Stimulated activated CD8-positive, alpha-beta memory T cell treated with anti-CD3 and anti-CD28 coated beads, Interleukin-15, amount 100 ng/mL, for 4 hours (primary cell): Measurements from ENCODE around the gene BUB3.
"Not testable (repeated sequence)": the region's sequence is repeated elsewhere in the genome, so short reads cannot be mapped to it uniquely, and the experiment has no call there.

Experiments used
- DNase-seq, 2 donors: peaks; one replicate each; pipeline ENCODE4 v3.0.0-alpha.2; 2020; ENCODE audit warnings: low read depth in 2 of 2

Gene BUB3

GRCh38 chr10:123154711-123155505 lies 706 bp downstream of the BUB3 start:
- no peak for DNase-seq

- DNase-seq = no peak
These were observed 1.9 kb downstream of the BUB3 start for GRCh38 chr10:123156078-123156477.

DNA sequence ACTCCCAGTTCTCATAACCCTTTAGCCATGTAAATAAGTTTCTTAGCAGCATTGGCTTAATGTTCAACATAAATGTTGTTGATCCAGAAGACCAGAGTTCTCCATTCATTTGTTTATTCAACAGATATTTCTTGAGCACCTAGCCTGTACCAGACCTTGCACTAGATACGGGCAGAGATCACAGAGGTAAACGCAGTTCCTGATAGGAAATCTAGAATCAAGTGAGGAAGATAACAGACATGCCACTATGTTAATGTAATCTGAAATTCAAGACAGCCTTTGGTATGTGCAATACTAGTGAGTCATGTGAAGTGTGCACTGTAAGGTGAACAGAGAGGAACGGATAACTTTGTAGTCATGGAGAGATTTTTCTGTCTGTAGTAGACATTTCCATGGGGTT lies 3.0 kb downstream of the BUB3 start:
- DNase-seq = no peak

DNA sequence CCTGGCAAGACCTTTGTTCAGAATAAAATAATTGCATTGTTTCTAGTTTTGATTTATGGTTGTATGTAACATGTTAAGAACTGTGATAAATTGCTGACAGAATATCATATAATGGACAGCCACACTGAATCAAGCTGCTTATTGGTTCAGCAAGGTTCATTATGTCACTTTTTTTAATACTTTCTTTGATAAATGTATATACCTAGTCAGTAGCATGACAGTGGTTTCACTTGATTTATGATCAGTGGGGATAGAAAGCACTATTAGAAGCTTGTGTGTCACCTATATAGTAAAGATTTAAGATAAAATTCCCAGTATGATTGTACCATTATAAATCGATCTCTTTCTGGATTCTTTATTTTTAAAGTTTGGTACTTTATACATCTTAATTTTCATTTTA lies 4.5 kb downstream of the BUB3 start:
- no peak for DNase-seq

GRCh38 chr10:123160311-123160980 lies 6.2 kb downstream of the BUB3 start:
- DNase-seq = no peak

DNA sequence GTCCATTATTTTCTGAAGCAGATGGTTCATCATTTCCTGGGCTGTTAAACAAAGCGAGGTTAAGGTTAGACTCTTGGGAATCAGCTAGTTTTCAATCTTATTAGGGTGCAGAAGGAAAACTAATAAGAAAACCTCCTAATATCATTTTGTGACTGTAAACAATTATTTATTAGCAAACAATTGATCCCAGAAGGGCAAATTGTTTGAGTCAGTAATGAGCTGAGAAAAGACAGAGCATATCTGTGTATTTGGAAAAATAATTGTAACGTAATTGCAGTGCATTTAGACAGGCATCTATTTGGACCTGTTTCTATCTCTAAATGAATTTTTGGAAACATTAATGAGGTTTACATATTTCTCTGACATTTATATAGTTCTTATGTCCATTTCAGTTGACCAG lies 10.1 kb downstream of the BUB3 start:
- DNase-seq = no peak

DNA sequence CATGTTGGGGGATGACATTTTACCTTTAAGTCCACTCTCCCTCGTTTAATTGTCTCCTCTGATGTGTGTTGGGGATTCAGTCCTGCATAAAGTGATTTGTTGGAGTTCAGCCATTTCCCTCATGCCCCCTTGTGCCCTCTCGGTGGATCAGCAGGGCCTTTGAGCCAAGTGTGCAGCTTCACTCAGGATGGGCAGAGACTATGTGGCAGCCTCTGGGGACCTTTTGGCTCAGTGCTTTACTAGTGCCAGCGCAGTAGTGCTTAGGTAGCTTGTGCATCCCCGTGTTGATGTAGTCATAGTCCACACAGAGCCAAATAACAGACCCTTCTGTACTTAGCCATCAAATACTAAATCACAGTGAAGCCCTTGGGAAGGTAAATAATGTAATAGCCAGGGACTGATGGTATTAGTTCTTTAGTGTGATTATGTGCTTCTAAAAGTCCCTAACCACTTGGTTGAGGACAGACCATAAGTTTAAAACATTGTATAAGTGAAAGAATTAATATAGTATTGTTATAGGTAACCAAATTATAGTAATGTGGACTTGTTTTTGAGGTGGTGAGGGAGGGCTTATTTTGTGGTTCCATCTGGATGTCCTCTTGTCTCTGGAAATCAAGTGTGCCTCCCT lies 11.4 kb downstream of the BUB3 start:
- DNase-seq = no peak

DNA sequence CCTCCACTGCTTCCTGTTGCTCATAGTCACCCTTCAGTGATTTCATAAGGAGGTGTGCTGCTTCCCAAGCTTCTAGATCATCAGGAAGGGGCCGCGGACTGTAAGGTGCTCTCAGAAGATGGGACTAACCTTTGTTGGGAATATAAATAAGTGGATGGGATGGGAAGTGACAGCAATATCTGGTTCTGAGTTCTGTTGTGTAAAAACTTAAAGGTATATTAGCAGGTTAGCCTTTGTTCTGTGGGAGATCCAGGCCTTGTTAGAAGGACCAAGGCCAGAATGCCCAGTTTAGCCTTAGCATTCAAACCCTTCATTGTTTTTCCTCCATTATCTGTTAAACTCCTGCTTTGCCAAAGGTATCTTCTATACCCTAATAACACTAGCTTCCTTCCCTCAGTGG lies 12.4 kb downstream of the BUB3 start:
- no peak for DNase-seq

- no peak for DNase-seq
These were observed 16.8 kb downstream of the BUB3 start for GRCh38 chr10:123170961-123171360.

DNA sequence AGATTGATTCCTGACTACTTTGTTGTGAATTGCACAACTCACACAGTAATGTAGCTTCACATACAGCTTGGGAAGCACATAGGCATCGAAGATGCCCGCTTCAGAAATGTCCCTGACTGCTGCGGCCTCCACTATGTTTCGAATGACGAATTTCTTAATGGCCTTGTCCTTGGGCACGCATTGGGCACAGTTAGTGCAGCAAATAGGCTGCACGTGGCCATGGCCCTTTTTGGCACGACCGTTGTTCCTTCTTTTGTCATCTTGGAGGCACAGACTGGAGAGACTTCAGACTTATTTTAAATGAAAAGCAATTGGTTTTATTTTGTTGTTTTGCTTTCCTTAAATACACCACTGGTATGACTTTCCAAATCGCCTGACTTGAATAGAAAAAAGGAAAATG lies 17.4 kb downstream of the BUB3 start:
- DNase-seq = not testable (repeated sequence)

DNA sequence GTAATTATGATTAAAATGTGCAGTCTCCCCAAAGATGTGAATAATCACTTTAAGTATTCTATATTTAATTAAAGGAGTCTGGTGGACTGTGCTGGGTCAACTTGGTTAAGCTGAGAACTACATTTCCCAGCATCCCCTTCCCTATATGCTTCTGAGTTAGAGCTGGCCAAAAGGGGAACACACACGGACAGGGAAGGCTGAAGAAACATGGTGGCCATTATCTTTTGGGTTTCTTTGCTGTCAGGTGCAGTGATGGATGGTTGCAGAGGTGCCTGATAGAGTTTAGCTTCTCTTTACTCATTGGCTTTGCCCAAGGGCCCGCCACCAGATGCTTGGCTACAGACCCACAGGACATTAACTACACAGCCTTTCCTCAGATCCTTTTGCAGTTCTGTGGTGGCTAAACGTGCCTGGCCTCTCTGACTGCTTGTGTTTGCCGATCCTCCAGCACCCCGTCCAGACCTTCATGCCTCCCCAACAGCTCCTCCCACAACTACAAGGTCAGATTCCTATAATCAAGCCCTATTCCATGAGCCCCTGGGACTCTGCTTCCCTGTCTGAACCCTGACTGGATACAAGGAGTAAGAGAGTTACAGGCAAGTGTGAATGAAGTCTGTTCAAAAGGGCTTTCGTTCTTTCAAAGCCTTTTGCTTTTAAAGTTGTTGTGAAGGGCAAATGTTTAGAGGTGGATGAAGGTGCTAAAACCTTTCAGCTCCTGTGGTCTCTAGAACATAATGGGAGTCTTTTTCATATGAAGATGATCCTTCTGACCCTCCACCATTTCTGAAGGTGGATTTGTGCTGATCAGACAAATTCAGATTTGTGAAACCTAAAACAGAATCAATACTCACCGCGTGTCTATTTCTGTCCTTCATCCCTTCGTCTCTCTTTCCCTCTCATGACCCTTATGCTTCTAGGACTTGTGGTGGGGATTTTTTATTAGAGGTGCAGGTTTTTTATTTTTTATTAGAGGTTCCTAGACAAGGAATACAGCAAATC lies 21.5 kb downstream of the BUB3 start:
- no peak for DNase-seq

GRCh38 chr10:123178390-123178789 lies 24.2 kb downstream of the BUB3 start:
- DNase-seq = not testable (repeated sequence)

- no peak for DNase-seq
These were observed 26.2 kb downstream of the BUB3 start for GRCh38 chr10:123180101-123181090.

- DNase-seq = no peak
These were observed 29.5 kb downstream of the BUB3 start for GRCh38 chr10:123183724-123184123.

- DNase-seq = no peak
These were observed 33.6 kb downstream of the BUB3 start for GRCh38 chr10:123187781-123188180.

GRCh38 chr10:123191886-123192285 lies 37.7 kb downstream of the BUB3 start:
- no peak for DNase-seq

- DNase-seq = no peak
These were observed 39.9 kb downstream of the BUB3 start for GRCh38 chr10:123194056-123194455.

DNA sequence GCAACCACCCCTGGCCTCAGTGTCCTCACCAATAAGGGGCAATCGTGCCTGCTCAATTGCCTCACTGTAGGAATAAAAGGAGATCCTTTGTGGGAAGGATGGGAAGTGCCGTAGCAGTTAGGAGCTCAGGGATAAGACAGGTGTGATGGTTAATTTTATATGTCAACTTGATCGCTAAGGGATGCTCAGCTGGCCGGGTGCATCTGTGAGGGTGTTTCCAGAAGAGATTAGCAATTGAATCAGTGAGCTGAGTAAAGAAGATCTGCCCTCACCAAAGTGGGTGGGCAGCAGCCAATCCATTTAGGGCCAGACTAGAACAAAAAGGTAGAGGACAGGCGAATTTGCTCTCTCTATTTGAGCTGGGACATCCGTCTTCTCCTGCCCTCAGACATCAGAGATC lies 46.3 kb downstream of the BUB3 start:
- DNase-seq = no peak

GRCh38 chr10:123202506-123202905 lies 48.3 kb downstream of the BUB3 start:
- DNase-seq = no peak

DNA sequence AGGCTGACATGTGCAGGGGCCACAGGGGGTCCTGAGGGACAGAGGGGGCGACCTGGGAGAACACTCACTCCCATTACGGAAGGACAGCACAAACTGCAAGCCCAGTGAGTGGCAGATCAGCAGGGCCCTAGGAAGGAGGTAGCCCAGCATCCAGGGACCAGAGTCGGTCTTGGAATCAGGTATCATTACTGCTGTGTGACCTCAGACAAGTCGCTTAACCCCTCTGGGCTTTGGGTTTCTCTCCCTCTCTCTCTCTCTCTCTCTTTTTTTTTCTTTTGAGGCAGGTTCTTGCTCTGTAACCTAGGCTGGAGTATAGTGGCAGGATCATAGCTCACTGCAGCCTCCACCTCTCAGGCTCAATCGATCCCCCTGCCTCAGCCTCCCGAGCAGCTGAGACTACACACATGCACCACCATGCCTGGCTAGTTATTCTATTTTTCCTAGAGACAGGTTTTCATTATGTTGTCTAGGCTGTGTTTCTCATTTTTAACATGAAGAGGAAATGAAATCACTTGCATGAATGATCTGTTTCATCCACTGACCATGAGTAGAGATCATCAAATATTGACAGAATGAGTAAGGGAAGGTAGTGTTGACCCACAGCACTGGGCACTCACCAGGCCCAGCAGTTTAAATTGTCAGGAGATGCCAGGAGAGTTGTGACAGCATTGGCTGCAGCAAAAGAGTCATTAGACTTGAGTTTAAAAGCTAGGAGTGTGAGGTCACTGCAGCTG lies 49.4 kb downstream of the BUB3 start:
- DNase-seq = no peak
